NCI-H146 treated with DMSO at 0.1 percent for 48 hours (cell line): ENCODE measurements around the gene KLHDC3.

Source experiments
- DNase-seq: peaks from one replicate; lab custom pipeline; 2025; ENCODE audit not compliant: unreplicated experiment; lab: John Stamatoyannopoulos, UW

Gene KLHDC3

DNA sequence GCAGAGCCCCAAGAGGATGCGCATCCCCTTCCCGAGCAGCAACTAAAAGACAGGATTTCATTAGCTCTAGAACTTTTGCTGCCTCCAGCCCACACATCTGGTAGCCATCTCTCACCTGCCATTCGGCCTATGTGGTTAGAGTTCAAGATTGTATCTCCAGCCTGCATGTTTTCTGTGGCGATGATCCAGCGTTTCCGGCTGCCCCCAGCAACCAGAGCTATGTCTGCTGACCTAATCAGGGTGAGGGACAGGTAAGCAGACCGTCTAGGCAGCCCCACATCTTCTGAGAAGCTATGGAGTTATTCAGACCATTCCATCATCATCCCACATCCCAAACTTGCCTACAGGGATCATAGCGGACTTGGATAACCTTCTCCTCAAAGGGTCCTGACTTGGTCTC lies 41.9 kb downstream of the KLHDC3 start:
- DNase-seq = no peak

DNA sequence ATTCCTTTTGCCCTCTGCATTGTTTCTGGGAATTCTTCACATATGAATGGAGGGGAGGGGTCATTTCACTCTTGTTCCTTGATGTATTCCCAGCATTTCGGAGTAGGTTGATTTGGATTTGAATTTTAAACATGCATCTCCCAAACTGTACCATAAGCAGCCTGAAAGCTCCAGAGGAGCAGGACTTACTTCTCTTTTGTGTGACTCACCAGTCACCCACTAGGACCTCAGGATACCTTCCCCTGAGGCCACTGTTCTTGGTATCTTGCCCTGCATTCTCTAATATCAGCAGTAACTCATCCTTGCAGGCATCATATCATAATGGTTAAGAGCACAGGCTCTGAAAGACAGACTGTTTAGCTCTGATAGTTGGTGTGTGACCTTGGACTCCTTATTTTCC lies 44.5 kb downstream of the KLHDC3 start:
- no peak for DNase-seq

DNA sequence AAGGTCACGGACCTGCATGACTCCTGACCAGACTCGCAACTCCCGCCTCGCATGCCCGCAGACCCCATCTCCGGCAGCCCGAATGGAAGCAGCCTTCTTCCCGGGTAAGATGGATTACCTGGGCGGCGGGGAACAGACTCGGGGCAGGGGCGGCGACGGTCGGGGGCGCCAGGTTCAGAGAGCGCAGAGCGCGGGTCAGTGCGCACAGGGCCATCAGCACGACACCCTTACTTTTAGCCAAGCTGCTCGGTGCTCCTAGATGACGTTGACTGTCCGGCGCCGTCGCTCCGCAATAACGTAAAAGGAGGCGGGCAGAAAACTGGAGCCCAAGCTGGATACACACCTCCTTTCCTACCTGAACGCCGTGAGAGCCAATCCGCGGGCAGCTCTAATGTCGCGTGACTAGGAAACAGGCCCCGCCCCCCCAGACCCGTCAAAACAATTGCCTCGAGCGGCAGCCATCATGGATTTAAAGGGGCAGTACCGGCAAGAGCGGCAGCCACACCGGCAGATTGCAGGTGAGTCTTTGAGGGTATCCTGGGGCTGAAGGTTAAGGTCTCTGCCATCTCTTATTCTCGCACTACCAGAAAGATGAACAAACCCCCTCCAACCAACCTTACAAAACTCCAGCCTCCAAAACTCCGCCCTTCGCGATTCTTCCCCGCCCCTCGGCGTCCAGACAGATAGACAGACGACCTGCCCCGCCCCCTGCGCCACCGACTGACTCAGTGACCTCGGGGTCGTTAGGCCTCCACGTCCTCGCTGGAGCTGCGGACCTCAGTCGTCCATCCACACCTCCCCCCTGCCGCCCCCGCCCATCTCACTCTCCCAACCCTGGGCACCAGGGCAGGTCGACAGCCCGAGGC lies 45.4 kb downstream of the KLHDC3 start, which contains the start of the genes KLC4 and MRPL2:
Gene KLC4, plus strand, starts transcription at position 464 of the 866 bp plus-strand sequence. CDS start 1,705 bp downstream, outside the sequence.
Gene MRPL2, minus strand, starts transcription at position 267 of the 866 bp plus-strand sequence. Its CDS starts 53 bp downstream, at position 214.
- DNase-seq = peak; percentile 100

DNA sequence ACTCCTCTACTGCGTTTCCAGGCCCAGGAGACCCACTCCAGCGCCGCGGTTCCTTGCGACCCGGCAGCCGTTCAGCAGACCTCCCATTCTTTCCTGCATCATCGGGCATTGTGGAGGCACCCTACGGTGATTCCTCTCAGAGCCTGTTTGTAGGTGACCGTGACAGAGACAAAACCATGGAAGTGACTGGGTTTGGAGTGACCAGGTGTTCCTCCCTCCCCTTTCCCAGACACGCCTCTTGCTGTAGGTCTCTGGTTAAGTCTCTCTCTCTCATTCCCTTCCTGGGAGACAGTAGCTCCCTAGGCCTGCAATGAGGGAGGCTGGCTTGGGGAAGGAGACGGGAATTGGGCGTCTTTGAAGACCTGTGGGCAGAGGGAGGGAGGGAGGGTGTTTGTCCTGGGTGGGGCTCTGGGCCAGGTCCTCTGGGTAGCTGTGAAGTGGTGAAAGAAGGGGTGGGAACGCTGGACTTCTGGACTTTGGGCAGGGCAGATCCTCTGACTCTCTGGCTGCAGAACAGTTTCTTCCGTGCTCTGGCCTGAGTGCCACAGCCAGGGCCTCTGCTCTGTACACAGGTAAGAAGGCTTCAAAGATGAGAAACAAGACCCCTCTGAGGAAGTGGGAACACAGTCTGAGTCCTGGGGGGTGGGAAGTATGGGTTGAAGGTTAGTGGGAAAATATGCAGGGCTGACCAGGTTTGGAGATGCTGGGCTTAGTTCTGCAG lies 46.1 kb downstream of the KLHDC3 start:
- DNase-seq = peak; percentile 65

DNA sequence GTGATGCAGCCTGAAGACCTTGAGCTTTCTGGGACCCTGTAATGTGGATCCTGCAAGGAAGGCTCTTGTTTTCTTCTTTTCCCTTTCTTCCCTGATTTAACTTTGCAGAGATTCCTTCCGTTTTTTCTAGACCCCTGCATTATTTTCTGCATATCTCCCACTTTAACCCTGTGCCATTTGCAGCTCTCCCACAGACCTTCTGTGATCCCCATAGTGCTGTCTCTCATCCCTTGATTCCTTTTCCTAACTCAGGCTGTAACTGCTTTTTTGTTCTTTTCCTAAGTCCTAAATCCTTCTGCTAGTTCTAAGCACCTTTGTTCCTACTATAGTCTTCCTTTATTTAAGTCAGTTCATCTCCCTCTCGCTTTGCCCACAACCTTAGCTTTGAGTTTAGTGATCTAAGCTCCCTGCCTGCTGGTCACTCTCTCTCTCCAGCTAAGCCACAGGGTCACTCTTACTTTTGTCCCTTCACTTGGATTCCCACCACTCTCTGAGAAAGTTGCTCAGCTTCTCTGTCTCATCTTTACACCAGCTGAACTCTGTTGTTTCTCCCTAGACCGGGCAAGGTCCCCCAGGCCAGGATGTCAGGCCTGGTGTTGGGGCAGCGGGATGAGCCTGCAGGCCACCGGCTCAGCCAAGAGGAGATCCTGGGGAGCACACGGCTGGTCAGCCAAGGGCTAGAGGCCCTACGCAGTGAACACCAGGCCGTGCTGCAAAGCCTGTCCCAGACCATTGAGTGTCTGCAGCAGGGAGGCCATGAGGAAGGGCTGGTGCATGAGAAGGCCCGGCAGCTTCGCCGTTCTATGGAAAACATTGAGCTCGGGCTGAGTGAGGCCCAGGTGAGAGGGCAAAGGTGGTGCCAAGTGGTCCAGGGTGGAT lies 46.9 kb downstream of the KLHDC3 start:
- no peak for DNase-seq

DNA sequence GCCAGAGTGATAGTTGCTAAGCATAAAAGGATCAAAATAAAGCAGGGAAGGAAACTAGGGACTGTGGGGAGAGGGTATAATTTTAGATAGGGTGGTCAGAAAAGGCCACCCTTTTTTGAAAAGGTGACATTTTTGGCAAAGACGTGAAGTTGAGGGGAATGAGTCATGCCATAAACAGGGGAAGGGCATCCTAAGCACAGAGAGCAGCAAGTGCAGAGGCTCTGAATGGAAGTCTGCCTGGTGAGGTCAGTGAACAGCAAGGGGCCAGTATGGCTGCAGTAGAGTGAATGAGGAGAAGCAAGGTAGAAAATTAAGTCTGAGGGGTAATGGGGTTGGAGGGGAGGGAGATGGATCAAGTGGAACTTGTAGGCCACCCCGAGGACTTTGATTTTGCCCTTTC lies 47.8 kb downstream of the KLHDC3 start:
- DNase-seq = no peak

DNA sequence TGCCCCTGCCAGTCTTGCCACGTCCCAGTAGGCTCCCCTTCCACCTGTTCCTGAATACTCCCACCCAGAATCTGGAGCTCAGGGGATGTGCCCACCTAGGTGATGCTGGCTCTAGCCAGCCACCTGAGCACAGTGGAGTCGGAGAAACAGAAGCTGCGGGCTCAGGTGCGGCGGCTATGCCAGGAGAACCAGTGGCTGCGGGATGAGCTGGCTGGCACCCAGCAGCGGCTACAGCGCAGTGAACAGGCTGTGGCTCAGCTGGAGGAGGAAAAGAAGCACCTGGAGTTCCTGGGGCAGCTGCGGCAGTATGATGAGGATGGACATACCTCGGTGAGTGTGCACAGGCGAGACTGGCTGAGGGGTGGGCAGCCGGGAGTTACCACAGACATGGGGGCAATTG lies 48.8 kb downstream of the KLHDC3 start:
- DNase-seq = no peak

DNA sequence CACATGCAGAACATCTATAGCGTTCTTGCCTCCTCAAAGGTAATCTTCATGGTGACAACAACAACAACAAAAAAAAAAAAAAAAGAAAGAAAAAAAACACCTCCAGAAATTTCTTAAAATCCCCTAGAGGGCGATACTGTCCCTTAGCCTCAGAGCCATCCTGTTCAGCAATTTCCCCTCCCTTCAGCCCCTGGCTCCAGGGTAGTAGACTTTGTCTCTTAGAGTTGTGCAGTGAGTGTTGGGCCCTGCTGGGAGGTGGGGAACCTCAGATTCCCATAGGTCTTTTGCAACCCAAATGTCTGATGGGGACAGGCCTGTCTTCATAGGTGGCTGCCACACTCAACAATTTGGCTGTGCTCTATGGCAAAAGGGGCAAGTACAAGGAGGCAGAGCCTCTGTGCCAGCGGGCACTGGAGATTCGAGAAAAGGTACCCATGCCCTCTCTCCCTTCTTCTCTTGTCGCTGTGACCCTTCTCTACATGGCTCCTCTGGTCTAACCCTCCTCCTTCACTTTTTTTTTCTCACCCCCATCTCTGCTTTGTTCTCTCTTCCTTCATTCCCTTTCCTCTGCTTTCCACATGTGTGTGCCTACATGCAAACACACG lies 56.1 kb downstream of the KLHDC3 start:
- peak; percentile 44 for DNase-seq
